ENCODE data around the gene NCOA1.
A peak's percentile ranks its signal among the peaks of the same experiment; 100 is the strongest.
"Not testable (repeated sequence)": the region's sequence is repeated elsewhere in the genome, so short reads cannot be mapped to it uniquely, and the experiment has no call there.

NCOA1 gene

GRCh38 chr2:24592441-24593100 is 101.5 kb downstream of the NCOA1 start:
- no peak for DNase-seq (ENCODE audit: low read depth)
- TF ChIP-seq CTCF (conservative IDR thresholded peaks at IDR 0.05; ENCODE audit: low read length), result no peak
- H3K4me3 ChIP-seq (ENCODE audit: low read length), result no peak overlapping the region

GRCh38 chr2:24594283-24594682 is 103.2 kb downstream of the NCOA1 start:
- no peak for TF ChIP-seq CTCF (conservative IDR thresholded peaks at IDR 0.05; ENCODE audit: low read length)
- H3K4me3 ChIP-seq (ENCODE audit: low read length), result no peak overlapping the region
- DNase-seq (ENCODE audit: low read depth), result no peak

- TF ChIP-seq CTCF (conservative IDR thresholded peaks at IDR 0.05; ENCODE audit: low read length), result no peak
- DNase-seq (ENCODE audit: low read depth), result no peak
- no peak overlapping the region for H3K4me3 ChIP-seq (ENCODE audit: low read length)
Observed at GRCh38 chr2:24597181-24597870, 106.3 kb downstream of the NCOA1 start.

GRCh38 chr2:24600140-24600539 is 109.1 kb downstream of the NCOA1 start:
- not testable (repeated sequence) for H3K4me3 ChIP-seq (ENCODE audit: low read length); DNase-seq (ENCODE audit: low read depth)

- no peak for TF ChIP-seq CTCF (conservative IDR thresholded peaks at IDR 0.05; ENCODE audit: low read length)
- DNase-seq (ENCODE audit: low read depth), result no peak
- no peak overlapping the region for H3K4me3 ChIP-seq (ENCODE audit: low read length)
Observed at GRCh38 chr2:24611631-24612030, 120.6 kb downstream of the NCOA1 start.

- peak; percentile 51 for DNase-seq (ENCODE audit: low read depth)
- no peak overlapping the region for H3K4me3 ChIP-seq (ENCODE audit: low read length)
- TF ChIP-seq CTCF (conservative IDR thresholded peaks at IDR 0.05; ENCODE audit: low read length), result peak; percentile 51
Observed at GRCh38 chr2:24613154-24613814, 122.2 kb downstream of the NCOA1 start.

GRCh38 chr2:24616616-24617015 is 125.6 kb downstream of the NCOA1 start:
- H3K4me3 ChIP-seq (ENCODE audit: low read length), result no peak overlapping the region
- no peak for DNase-seq (ENCODE audit: low read depth)
- no peak for TF ChIP-seq CTCF (conservative IDR thresholded peaks at IDR 0.05; ENCODE audit: low read length)
